Glomerular endothelial cell (primary cell): ENCODE results near the gene LRMDA. TPM values are rescaled to one million over a fixed set of nuclear protein-coding genes. Genes with fewer than 3 reads are reported as not detected.

ENCODE experiments used
- DNase-seq: peaks from one replicate; pipeline ENCODE4 v3.0.0-alpha.2; 2011; ENCODE audit warnings: low read depth, low spot score; ENCODE audit errors: extremely low read depth
- total RNA-seq: library from RNA; depleted of rRNA; stranded (reverse); fragments of >200 nt; gene quantifications from 2 replicates; pipeline ENCODE4 v1.2.3, GENCODE V29; 2015

LRMDA gene
- total RNA-seq, 1 donor from 2014 or later = 25.7 TPM

GRCh38 chr10:75531571-75532031 lies 100.2 kb downstream of the LRMDA start:
- DNase-seq = no peak

- no peak for DNase-seq
These were observed 101.0 kb downstream of the LRMDA start for GRCh38 chr10:75532253-75532924.

GRCh38 chr10:75538144-75538543 lies 106.7 kb downstream of the LRMDA start:
- DNase-seq = no peak

- no peak for DNase-seq
These were observed 107.3 kb downstream of the LRMDA start for GRCh38 chr10:75538765-75539164.

GRCh38 chr10:75540357-75540966 lies 109.0 kb downstream of the LRMDA start:
- no peak for DNase-seq

- DNase-seq = no peak
These were observed 109.6 kb downstream of the LRMDA start for GRCh38 chr10:75540981-75541380.

GRCh38 chr10:75541411-75541810 lies 110.0 kb downstream of the LRMDA start:
- DNase-seq = no peak

GRCh38 chr10:75542084-75542483 lies 110.7 kb downstream of the LRMDA start:
- no peak for DNase-seq

- no peak for DNase-seq
These were observed 111.5 kb downstream of the LRMDA start for GRCh38 chr10:75542906-75543305.

GRCh38 chr10:75544386-75544785 lies 113.0 kb downstream of the LRMDA start:
- no peak for DNase-seq

GRCh38 chr10:75544993-75545706 lies 113.7 kb downstream of the LRMDA start:
- no peak for DNase-seq

GRCh38 chr10:75546004-75546403 lies 114.6 kb downstream of the LRMDA start:
- no peak for DNase-seq

GRCh38 chr10:75547391-75548298 lies 116.2 kb downstream of the LRMDA start:
- DNase-seq = no peak

- DNase-seq = no peak
These were observed 116.9 kb downstream of the LRMDA start for GRCh38 chr10:75548356-75548755.

GRCh38 chr10:75550191-75550590 lies 118.8 kb downstream of the LRMDA start:
- no peak for DNase-seq

- DNase-seq = no peak
These were observed 120.7 kb downstream of the LRMDA start for GRCh38 chr10:75552171-75552570.

- no peak for DNase-seq
These were observed 122.1 kb downstream of the LRMDA start for GRCh38 chr10:75553550-75553949.

GRCh38 chr10:75555323-75555722 lies 123.9 kb downstream of the LRMDA start:
- no peak for DNase-seq

- DNase-seq = no peak
These were observed 124.9 kb downstream of the LRMDA start for GRCh38 chr10:75556320-75556719.

GRCh38 chr10:75565286-75566251 lies 134.1 kb downstream of the LRMDA start:
- no peak for DNase-seq
